GM18951 (cell line): ENCODE data around the gene MZT2A.
"Not testable (repeated sequence)": the region's sequence is repeated elsewhere in the genome, so short reads cannot be mapped to it uniquely, and the experiment has no call there.

Experiments
- POLR2A ChIP-seq: IDR thresholded peaks from 4 replicates; pipeline ENCODE4 v1.6.1; 2011; ENCODE audit warnings: mild to moderate bottlenecking; ENCODE audit not compliant: insufficient read length, insufficient read depth; ENCODE audit errors: extremely low read depth
- in situ Hi-C: fragments of 300-500 bp; cut with MboI; formaldehyde crosslinking; loops from one replicate; pipeline ENCODE4 v1.12.0; 2022; ENCODE audit warnings: low sequenced_read_pairs, mixed read lengths, inconsistent platforms; ENCODE audit not compliant: unreplicated experiment

MZT2A gene

DNA sequence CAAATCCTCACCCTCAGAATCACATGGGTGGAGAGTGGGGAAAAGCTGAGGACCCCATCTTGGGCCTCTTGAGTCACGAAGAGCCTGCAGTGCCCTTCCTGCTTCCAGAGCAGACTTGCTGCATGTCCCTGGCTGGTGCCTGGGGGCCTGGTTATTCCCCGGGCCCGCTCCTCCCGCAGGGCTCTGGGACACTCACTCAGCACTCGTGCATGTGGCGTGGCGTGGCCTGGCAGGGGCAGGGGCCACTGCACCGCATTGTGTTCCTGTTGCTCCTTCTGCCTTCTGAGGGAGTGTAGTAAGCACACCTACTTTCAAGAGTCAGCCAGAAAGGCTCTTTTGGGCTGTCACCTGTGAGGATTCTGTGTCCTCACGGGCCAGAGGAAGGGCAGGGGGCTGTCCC is 17.4 kb upstream of the MZT2A start:
- in situ Hi-C loops = loop anchor here (5.0 kb wide), 1 partner anchor 1342 kb away; no protein-coding TSS in a partner anchor
- no peak for TF ChIP-seq POLR2A

DNA sequence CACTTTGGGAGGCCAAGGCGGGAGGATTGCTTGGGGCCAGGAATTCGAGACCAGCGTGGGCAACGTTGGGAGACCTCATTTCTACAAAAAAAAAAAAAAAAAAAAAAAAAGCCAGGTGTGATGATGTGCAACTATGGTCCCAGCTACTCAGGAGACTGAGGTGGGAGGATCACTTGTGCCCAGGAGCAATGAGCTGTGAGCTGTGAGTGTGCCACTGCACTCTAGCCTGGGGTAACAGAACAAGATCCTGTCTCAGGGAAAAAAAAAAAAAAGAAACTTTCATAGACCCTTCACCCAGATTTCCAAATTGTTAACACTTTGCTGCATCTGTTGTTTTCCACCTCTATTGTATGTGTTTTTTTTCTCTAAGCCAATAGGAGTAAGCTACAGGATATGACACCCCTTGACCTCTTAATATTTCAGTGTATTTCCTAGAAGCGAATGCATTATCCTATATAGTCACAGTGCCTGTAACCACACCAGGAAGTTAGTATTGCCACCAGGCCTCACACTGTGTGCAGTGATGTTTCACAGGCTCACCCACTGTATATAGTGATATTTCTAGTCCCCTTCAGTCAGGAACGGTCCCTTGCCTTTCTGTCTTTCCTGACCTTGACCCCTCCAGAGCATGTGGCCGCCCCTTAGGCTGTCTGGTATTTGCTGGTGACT is 12.0 kb upstream of the MZT2A start:
- in situ Hi-C loops = not testable (repeated sequence)

DNA sequence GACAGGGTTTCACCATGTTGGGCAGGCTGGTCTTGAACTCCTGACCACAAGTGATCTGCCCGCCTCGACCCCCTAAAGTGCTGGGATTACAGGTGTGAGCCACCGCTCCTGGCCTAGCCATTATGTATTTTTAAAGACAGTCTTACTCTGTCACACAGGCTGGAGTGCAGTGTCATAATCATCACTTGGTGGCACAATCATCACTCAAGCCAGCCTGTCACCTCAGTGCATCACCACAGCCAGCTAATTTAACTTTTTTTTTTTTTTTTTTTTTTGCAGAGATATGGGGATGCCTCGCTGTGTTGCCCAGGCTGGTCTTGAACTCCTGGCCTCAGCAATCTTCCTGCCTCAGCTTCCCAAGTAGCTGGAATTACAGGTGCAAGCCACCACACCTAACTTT is 11.4 kb upstream of the MZT2A start:
- in situ Hi-C loops = not testable (repeated sequence)

DNA sequence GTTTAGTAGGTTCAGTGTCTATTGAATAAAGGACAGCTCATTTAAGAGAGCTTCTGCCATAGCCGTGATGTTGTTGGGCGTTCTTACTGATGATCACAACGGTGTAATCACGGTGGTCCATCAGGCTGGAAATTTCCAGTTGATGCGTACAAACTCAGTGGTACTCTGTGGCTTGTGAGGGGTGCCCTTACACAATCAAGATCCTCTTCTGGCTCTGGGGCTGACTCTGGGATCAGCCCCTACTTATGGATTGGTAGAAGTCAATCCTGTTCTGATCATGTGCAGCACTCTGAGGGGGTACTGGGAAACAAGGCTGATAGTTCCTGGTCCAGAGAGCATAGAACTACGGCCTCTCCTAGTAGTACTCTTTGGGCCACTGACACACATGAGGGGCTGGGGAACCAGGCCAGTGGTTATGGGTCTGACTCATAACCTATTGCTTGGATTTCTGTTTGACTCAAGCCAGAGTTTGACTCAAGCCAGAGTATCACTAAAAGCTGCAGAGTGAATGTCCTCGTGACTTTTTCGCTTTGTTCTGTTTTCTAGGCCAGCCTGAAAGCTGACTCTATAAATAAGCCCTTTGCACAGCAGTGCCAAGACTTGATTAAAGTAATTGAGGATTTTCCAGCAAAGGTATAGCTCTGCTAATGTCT is 6.2 kb upstream of the MZT2A start:
- in situ Hi-C loops = not testable (repeated sequence)

DNA sequence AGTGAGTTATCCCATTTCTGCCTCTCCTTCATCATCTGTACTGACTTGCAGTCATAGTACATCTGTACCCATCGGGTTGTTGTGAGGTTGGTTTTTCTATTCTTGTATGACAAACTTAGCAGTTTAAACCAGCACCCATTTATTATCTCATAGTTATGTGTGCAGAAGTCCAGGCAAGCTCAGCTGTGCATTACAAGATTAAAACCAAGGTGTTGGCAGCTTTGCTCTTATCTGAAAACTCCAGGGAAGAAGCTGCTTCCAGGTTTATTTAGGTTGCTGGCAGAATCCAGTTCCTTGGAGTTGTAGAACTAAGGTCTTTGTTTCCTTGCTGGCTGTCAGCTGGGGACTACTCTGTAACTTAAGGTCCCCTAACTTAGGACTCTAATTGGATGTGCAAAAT is 3.3 kb upstream of the MZT2A start:
- in situ Hi-C loops = not testable (repeated sequence)

DNA sequence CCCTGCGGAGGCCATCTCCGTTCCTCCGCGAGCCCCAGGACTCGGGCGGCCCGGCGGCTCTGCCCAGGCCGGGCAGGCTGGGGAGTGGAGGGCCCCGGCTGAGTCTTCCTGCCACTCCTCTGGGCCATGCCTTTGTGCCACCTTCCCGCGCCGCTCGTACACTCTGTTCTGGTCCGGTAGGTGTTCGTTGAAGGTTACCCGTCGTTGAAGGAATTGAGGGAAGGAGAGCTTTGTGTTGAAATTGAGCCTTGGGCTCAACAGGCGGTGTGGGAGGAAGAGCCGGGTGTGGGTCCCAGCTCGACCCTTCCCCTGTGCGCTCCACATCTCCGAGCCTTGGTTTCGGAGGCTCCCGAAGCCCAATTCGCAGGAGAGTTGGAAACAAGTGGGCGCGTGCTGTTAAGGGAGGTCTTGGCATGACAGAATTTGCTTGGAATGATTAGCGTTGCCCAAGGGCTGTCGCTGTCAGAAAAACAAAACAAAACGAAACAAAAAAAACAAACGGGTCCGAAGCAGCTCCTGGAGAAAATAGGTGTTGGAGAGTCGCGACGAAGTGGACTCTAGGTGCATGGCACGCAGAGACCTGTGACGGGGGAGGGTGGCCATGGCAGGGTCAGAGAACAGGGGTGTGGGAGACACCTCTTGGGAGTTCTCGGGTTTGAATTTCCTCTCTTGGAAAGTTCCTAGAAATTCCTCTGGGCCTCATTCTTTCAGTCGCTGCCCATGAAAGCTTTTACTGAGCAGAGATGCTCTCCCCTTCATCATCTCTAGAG is 1.2 kb upstream of the MZT2A start:
- TF ChIP-seq POLR2A = no peak
- in situ Hi-C loops = no loop called here

DNA sequence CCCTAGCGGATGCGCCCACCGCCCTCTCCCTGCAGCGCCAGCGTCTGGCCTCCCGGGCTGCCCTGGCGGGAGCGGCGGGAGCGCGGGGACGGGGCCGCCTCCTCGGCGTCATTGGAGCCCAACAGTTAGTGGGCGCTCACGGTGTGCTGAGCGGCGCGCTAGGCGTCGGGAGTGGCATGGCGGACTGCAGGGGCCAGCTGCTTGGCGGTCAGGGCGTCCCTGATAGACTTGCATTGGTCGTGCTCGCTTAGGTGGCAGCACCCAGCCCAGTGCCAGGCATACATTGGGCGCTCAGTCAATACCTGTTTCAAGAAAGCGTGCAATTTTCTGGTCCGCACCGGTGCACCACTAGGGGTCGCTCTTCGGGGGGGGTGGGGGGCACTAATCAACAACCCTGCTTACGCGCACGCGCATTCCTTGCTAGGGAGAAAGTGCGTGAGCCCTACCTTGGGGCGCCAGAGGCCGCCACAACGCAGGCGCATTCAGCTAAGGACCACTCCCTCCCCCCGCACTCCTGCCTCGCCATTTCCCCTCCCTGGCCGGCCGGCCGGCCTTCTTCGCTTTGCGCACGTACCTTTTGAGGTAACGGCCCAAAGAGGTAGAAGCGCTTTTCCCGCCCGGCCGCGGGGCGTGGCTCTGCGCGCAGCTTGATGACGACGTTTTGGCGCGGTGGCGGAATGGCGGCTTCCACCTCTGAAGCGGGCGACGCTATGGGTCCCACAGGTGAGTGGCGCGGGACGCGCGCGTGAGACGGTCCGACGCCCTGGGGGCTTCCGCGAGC is 411 bp upstream of the MZT2A start:
- peak; percentile 52 for TF ChIP-seq POLR2A
- in situ Hi-C loops = no loop called here

DNA sequence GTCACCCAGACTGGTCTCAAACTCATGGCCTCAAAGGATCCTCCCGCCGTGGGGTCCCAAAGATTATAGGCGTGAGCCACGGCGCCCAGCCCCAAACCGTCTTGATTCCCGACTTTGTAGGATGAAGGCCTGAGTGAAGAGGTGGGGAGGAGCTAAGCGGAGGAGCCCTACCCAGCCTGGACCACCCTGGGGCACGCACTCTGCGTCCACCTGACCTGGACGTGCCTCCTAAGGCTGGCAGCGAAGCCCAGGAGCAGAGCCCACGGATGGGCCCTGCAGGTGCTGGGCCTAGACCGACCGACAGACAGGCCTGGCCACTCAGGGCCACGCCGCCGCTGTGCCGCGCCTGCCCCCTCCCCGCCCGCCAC is 744 bp downstream of the MZT2A start:
- in situ Hi-C loops = not testable (repeated sequence)

DNA sequence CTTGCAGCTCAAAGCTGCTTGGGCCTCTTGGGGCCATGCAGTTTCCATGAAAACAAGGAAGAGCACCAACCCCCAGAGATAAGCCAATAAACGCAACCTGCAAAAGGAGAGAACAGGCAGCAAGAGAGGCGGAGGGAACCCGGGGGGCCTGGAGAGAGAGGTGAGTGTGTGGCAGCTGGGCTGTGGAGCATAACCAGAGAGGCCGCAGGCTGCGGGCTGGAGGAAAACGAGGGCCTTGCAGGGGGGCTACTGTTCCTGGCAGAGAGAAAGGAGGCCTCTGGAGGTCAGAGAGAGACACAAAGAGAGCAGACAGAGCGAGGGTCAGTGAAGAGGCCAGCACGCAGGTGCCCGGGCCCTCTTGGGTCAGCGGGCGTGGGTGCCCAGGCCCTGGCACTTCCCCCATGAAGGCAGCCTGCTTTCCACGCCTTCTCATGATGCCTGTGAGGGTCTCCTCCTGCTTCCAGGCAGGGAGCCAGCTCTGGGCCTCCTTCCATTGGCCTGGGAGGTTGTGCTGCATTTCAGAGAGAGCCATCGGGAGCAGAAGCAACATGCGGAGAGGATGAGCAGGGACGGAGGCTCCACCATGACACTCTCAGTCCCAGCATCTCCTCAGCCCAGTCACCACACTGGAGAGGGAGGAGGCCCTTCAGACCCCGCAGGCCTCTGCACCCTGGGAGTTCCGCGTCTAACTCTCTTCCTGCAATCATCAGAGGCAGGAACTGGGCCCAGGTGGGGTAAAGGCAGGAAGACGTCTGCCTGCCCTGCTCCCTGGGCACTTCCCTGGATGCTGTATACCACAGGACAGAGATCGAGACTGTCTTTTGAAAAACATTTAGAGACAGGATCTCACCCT is 1.4 kb downstream of the MZT2A start:
- in situ Hi-C loops = not testable (repeated sequence)
- peak; percentile 8 for TF ChIP-seq POLR2A

DNA sequence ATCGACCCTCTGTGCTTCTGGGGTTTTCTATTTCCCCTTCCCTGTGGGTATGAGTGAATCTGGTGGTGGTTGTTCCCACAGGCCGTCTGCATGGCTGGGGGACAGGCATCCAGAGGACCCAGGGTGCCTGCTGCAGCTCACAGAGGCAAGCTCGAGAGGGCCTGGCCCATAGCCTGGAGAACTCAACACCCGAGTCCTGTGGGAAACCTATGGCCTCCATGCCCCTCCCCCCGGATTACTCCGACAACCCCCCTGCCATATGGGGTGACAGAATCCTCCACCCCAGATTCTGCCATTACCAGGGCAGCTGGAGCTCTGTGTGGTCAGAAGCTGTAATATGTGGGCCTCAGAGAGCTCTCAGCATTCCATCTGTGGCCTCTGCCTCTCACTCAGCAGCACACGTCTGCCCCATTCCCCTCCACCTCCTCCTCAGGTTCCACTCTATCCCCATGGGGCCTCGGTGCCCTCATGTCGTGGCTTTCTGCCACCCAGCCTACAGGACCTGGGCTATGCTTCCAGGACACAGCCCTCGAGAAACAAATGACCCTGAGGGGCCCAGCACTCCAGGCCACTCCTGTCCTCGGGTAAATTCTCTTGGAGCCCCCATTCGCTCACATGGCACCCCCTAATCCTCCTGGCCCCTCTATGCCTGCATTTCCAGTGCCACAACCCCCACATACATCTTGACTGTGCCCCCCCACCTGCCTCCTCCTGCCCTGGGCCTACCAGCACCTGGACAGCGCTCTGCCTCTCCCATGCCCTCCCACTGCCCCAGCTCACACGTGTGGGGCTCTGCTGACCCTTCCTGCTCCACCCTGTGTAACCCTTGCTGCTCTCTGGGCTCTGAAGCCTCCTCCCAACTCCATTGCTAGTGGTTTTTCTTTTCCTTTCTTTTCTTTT is 3.6 kb downstream of the MZT2A start:
- in situ Hi-C loops = no loop called here
- no peak for TF ChIP-seq POLR2A

DNA sequence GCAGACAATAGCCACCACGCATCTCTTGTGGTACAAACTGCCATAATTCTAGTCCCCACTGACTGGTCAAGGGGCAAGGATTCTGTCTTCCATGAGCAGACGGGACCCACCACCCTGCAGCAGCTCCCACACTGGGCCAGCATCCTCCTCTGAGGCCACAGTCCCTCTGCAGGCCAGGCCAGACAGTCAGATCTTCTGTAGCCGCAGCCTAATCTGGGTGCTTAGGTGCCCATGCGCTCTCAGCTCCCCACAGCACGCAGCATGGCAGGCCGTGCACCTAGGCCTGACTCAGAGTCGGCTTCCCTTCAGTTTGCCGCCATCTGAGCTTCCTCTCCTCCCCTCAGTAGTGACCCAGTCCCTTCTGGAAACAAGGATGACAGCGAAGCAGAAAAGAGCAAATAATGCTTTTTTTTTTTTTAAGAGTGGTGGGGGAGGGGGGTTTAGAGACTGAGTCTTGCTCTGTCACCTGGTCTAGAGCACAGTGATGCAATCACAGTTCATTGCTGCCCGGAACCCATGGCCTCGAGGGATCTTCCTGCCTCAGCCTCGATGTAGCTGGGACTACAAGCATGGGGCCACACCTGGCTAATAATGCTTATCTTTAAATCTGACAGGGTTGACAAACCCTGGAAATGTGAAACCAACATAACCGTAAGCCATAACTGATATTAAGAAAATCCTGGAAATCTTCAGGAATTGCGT is 5.8 kb downstream of the MZT2A start:
- in situ Hi-C loops = not testable (repeated sequence)

DNA sequence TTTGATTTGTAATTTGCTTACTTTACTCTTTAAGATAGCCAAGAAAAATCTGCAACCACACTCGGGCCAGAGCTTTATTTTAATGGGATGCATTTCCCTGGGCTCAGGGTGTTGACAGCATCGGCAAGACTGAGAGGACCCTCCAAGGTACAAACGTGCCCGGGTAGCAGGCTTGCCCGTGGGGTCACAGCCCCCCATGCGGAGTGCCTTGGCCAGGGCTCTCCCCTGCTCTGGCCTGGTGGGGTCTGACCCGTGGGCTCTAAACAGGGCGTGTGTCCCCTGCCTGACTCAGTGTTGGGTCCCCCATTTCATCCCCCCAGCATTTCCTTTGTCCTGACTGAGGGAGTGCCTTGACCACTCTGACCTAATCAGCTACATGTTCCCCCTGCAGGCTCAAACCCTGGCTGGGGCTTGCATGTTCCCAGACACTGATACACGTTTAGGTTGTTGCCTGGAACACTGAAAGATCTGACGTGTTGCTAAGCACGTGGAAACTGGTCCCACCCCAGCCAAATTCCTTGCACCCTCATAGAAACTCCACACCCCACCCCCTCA is 7.2 kb downstream of the MZT2A start:
- in situ Hi-C loops = not testable (repeated sequence)

DNA sequence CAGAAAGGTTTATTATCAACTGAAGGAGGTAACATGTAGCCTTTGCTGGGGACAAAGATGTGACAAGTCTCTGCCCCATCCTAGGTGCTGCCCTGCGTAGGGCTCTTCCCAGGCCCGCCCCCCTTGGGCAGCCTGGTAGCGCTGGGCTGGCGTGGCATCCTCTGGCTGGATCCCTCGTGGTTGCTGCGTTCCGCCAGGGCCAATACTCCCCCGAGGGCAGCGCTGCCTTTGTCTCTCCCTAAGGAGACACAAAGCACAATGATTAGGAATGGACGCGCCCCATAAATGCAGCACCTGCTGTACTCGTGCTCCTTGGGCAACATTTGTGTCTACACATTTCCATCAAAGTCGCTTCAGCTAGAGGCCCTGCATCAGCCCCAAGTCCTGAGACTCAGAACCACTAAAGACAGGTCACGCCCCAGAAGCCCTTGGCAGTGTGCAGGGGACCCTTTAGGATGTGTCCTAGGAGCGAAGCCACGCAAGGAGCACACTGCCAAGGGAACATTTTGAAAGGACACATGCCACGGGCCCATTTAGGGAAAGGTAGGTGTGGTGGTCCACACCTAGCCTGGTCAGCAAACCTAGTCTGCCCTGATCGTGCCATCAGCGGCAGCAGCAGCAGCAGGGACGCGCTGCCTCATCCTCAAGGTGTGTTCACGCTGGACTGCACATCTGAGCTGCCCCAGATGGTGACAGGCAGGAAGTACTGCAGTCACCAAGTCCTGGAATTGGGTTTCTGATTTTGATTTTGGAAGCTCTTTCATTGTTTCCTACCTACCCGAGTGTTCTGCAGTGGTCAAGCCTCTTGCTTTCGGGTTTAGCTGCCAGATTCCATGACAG is 8.0 kb downstream of the MZT2A start:
- in situ Hi-C loops = not testable (repeated sequence)

DNA sequence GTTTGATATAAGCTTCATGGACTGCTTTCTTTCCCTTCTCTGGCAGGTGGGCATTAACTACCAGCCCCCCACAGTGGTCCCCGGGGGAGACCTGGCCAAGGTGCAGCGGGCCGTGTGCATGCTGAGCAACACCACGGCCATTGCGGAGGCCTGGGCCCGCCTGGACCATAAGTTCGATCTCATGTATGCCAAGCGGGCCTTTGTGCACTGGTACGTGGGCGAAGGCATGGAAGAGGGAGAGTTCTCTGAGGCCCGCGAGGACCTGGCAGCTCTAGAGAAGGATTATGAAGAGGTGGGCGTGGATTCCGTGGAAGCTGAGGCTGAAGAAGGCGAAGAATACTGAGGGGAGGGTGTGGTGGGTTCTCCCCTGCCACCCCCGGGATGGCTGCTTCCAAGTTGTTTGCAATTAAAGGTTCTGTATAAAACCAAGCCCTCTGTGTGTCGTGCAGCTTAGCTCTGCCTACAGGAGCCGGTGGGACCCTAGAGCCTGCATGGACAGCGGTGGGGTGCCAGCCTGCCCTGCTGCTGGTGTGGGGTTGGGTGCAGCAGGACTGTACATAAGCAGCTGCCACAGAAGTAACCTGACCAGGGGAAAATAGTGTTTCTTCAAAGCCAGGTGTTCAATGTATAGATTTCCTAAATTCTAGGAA is 9.6 kb downstream of the MZT2A start:
- in situ Hi-C loops = not testable (repeated sequence)

DNA sequence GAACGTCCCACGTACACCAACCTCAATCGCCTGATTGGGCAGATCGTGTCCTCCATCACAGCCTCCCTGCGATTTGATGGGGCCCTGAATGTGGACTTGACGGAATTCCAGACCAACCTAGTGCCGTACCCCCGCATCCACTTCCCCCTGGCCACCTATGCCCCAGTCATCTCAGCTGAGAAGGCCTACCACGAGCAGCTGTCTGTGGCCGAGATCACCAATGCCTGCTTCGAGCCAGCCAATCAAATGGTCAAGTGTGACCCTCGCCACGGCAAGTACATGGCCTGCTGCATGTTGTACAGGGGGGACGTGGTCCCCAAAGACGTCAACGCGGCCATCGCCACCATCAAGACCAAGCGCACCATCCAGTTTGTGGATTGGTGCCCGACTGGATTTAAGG is 11.8 kb downstream of the MZT2A start:
- in situ Hi-C loops = not testable (repeated sequence)

DNA sequence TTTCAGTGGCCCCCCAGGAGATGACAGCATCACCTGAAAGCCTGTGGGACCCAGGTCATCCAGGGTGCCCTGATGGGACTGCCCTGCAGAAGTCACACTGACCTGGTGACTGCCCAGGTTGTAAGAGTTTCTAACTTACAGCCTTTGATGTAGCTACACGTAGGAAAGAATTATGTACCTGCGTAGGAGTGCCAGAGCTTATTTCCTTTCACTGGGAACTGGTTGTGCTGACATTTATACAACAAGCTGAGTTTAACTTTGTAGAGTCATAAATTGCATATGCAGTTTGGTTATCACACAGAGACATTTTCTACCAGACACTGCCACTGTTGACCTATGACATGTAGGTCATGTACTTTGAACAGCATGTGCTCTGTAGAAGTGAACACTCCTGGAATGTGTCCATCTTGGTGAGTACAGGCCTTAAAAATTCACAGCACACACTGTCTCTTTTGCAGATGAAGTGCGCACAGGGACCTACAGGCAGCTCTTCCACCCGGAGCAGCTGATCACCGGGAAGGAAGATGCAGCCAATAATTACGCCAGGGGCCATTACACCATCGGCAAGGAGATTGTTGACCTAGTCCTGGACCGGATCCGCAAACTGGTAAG is 13.2 kb downstream of the MZT2A start:
- in situ Hi-C loops = not testable (repeated sequence)
